ENCODE data around the gene KRTAP2-2.
"Not testable (repeated sequence)": the region's sequence is repeated elsewhere in the genome, so short reads cannot be mapped to it uniquely, and the experiment has no call there.

The KRTAP2-2 gene

GRCh38 chr17:41042953-41043352 lies 12.1 kb downstream of the KRTAP2-2 start:
- Histone ChIP-seq H3K9me2 (ENCODE audit: low read depth, low read length) (no peaks in the 10 kb centered on the region), H3K4me1 (ENCODE audit: insufficient read depth, low read length, severe bottlenecking) (no peaks in the 10 kb centered on the region), H4K20me1 (ENCODE audit: insufficient read depth, low read length) (no peaks in the 10 kb centered on the region), H2AFZ (ENCODE audit: low read length) (no peak overlapping the region), H3F3A (ENCODE audit: insufficient read depth, low read length) (no peaks in the 10 kb centered on the region), H3K79me2 (ENCODE audit: insufficient read depth, low read length) (no peaks in the 10 kb centered on the region), H3K27ac (ENCODE audit: low read depth, low read length, poor library complexity, severe bottlenecking) (no peak overlapping the region), H3K27me3 (ENCODE audit: insufficient read depth, low read length) (no peaks in the 10 kb centered on the region), H3K9me3 (ENCODE audit: low read length) (no peaks in the 10 kb centered on the region), H3K4me2 (ENCODE audit: low read length) (no peak overlapping the region), H3K36me3 (ENCODE audit: insufficient read depth, low read length) (no peaks in the 10 kb centered on the region), H3K4me3 (ENCODE audit: low read depth, low read length, poor library complexity, severe bottlenecking) (no peak overlapping the region), H3K9ac (ENCODE audit: low read length) (no peak overlapping the region)
- no peak for TF ChIP-seq CTCF (IDR thresholded peaks at IDR 0.05; ENCODE audit: low read length)
- TF ChIP-seq EZH2 (IDR thresholded peaks at IDR 0.05; ENCODE audit: borderline replicate concordance, low read length) = no peak

GRCh38 chr17:41040783-41041571 lies 14.1 kb downstream of the KRTAP2-2 start, which contains the start of gene KRTAP1-1:
Gene KRTAP1-1, minus strand, starts transcription at chr17:41041450. Its CDS starts 53 bp downstream, at chr17:41041397.
- H3K27ac ChIP-seq (ENCODE audit: low read depth, low read length, poor library complexity, severe bottlenecking); H3K36me3 ChIP-seq (ENCODE audit: insufficient read depth, low read length): not testable (repeated sequence)

GRCh38 chr17:41037853-41038350 lies 17.1 kb downstream of the KRTAP2-2 start:
- Histone ChIP-seq H3F3A (ENCODE audit: insufficient read depth, low read length) (no peaks in the 10 kb centered on the region), H3K36me3 (ENCODE audit: insufficient read depth, low read length) (no peaks in the 10 kb centered on the region), H3K4me1 (ENCODE audit: insufficient read depth, low read length, severe bottlenecking) (no peaks in the 10 kb centered on the region), H3K27ac (ENCODE audit: low read depth, low read length, poor library complexity, severe bottlenecking) (no peak overlapping the region), H3K9me2 (ENCODE audit: low read depth, low read length) (no peaks in the 10 kb centered on the region), H4K20me1 (ENCODE audit: insufficient read depth, low read length) (no peaks in the 10 kb centered on the region), H2AFZ (ENCODE audit: low read length) (no peak overlapping the region), H3K79me2 (ENCODE audit: insufficient read depth, low read length) (no peaks in the 10 kb centered on the region), H3K9ac (ENCODE audit: low read length) (no peak overlapping the region), H3K4me3 (ENCODE audit: low read depth, low read length, poor library complexity, severe bottlenecking) (no peak overlapping the region), H3K4me2 (ENCODE audit: low read length) (no peak overlapping the region), H3K9me3 (ENCODE audit: low read length) (no peaks in the 10 kb centered on the region), H3K27me3 (ENCODE audit: insufficient read depth, low read length) (no peaks in the 10 kb centered on the region)
- TF ChIP-seq EZH2 (IDR thresholded peaks at IDR 0.05; ENCODE audit: borderline replicate concordance, low read length) = no peak
- TF ChIP-seq CTCF (IDR thresholded peaks at IDR 0.05; ENCODE audit: low read length) = no peak

More at GRCh38 chr17:41040783-41041571, 14.1 kb downstream of the KRTAP2-2 start, which contains the start of gene KRTAP1-1:
- not testable (repeated sequence) for H3K9ac ChIP-seq (ENCODE audit: low read length); H3K4me2 ChIP-seq (ENCODE audit: low read length); H3F3A ChIP-seq (ENCODE audit: insufficient read depth, low read length); H3K9me3 ChIP-seq (ENCODE audit: low read length); H3K79me2 ChIP-seq (ENCODE audit: insufficient read depth, low read length); H3K9me2 ChIP-seq (ENCODE audit: low read depth, low read length); H4K20me1 ChIP-seq (ENCODE audit: insufficient read depth, low read length); H2AFZ ChIP-seq (ENCODE audit: low read length); H3K4me3 ChIP-seq (ENCODE audit: low read depth, low read length, poor library complexity, severe bottlenecking); H3K27me3 ChIP-seq (ENCODE audit: insufficient read depth, low read length); H3K4me1 ChIP-seq (ENCODE audit: insufficient read depth, low read length, severe bottlenecking)

- not testable (repeated sequence) for H3K4me3 ChIP-seq (ENCODE audit: low read depth, low read length, poor library complexity, severe bottlenecking); H2AFZ ChIP-seq (ENCODE audit: low read length); H3K79me2 ChIP-seq (ENCODE audit: insufficient read depth, low read length); H3K36me3 ChIP-seq (ENCODE audit: insufficient read depth, low read length); H3K4me2 ChIP-seq (ENCODE audit: low read length); H3K4me1 ChIP-seq (ENCODE audit: insufficient read depth, low read length, severe bottlenecking); H3K9me3 ChIP-seq (ENCODE audit: low read length); H3K27ac ChIP-seq (ENCODE audit: low read depth, low read length, poor library complexity, severe bottlenecking); H3F3A ChIP-seq (ENCODE audit: insufficient read depth, low read length); H3K27me3 ChIP-seq (ENCODE audit: insufficient read depth, low read length); H3K9ac ChIP-seq (ENCODE audit: low read length); H4K20me1 ChIP-seq (ENCODE audit: insufficient read depth, low read length); H3K9me2 ChIP-seq (ENCODE audit: low read depth, low read length)
These were observed 20.6 kb downstream of the KRTAP2-2 start, which contains the start of gene KRTAP1-3 for GRCh38 chr17:41034346-41034935. Gene KRTAP1-3, minus strand, starts transcription at chr17:41034874. Its CDS starts 53 bp downstream, at chr17:41034821.
